NB4 (cell line): ENCODE data around the gene MRPL41.
"Not testable (repeated sequence)": the region's sequence is repeated elsewhere in the genome, so short reads cannot be mapped to it uniquely, and the experiment has no call there.

Experiments
- MAX ChIP-seq: IDR thresholded peaks from 2 replicates; pipeline ENCODE4 v1.6.1; 2011; ENCODE audit warnings: low read depth, low read length
- MYC ChIP-seq: IDR thresholded peaks from 2 replicates; pipeline ENCODE4 v1.6.1; 2011; ENCODE audit warnings: low read depth, low read length
- POLR2A ChIP-seq: IDR thresholded peaks from 2 replicates; pipeline ENCODE4 v1.6.1; 2011; ENCODE audit warnings: mild to moderate bottlenecking; ENCODE audit not compliant: insufficient read length; ENCODE audit errors: extremely low read depth
- TF ChIP-seq, protein P1 (sequence below): IDR thresholded peaks from one replicate; pipeline ENCODE4 v1.5.1; 2012; ENCODE audit warnings: low read depth, low read length

DNA sequence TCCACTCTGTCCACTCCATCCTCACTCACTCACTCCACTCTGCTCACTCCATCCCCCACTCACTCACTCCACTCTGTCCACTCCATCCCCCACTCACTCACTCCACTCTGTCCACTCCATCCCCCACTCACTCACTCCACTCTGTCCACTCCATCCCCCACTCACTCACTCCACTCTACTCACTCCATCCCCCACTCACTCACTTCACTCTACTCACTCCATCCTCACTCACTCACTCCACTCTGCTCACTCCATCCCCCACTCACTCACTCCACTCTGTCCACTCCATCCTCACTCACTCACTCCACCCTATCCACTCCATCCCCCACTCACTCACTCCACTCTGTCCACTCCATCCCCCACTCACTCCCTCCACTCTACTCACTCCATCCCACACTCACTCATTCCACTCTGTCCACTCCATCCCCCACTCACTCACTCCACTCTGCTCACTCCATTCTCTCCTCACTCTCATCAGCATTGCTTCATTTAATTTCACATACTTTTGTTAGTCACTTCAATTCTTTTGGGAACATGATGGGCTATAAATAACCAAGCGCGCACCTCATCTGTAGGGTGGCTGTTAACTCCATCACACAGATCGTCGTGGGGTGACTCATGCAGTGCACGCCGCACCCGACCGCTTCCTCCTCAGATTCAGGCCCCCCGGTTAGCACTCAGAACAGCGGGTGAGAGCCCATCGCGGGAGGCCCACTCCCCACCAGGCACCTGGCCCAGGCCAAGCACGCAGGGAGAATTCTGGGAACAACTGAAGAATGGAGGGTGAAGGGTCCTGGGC, 32.8 kb upstream of the MRPL41 start:
- TF ChIP-seq, protein P1, sequence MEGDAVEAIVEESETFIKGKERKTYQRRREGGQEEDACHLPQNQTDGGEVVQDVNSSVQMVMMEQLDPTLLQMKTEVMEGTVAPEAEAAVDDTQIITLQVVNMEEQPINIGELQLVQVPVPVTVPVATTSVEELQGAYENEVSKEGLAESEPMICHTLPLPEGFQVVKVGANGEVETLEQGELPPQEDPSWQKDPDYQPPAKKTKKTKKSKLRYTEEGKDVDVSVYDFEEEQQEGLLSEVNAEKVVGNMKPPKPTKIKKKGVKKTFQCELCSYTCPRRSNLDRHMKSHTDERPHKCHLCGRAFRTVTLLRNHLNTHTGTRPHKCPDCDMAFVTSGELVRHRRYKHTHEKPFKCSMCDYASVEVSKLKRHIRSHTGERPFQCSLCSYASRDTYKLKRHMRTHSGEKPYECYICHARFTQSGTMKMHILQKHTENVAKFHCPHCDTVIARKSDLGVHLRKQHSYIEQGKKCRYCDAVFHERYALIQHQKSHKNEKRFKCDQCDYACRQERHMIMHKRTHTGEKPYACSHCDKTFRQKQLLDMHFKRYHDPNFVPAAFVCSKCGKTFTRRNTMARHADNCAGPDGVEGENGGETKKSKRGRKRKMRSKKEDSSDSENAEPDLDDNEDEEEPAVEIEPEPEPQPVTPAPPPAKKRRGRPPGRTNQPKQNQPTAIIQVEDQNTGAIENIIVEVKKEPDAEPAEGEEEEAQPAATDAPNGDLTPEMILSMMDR: not testable (repeated sequence)
- TF ChIP-seq POLR2A, MAX, MYC: not testable (repeated sequence)
